NT2/D1 (cell line): ENCODE results near the gene METRN.
A peak's percentile ranks its signal among the peaks of the same experiment; 100 is the strongest.

ENCODE experiments used
- DNase-seq: peaks from one replicate; pipeline ENCODE4 v3.0.0-alpha.2; 2011; ENCODE audit warnings: low read depth, low spot score
- H3K27me3 ChIP-seq: 2 replicates; pipeline ENCODE4 v1.6.0; 2011; ENCODE audit warnings: mild to moderate bottlenecking; ENCODE audit not compliant: insufficient read length, insufficient read depth
- H3K36me3 ChIP-seq: 2 replicates; pipeline ENCODE4 v1.6.1; 2011; ENCODE audit warnings: mild to moderate bottlenecking, low read length, mixed read lengths; ENCODE audit not compliant: insufficient read depth, insufficient read length
- H3K4me1 ChIP-seq: 2 replicates; pipeline ENCODE4 v1.5.1; 2011; ENCODE audit not compliant: insufficient read depth, insufficient read length
- H3K4me3 ChIP-seq: 2 replicates; pipeline ENCODE4 v1.5.1; 2011; ENCODE audit warnings: low read depth; ENCODE audit not compliant: insufficient read length
- H3K9ac ChIP-seq: 2 replicates; pipeline ENCODE4 v1.6.0; 2011; ENCODE audit warnings: low read depth; ENCODE audit not compliant: insufficient read length
- H3K9me3 ChIP-seq: 2 replicates; pipeline ENCODE4 v1.5.1; 2011; ENCODE audit warnings: mild to moderate bottlenecking, low read length; ENCODE audit not compliant: insufficient read depth
- SUZ12 ChIP-seq: IDR thresholded peaks from 2 replicates; pipeline ENCODE4 v1.6.1; 2011; ENCODE audit not compliant: insufficient read length, insufficient read depth; ENCODE audit errors: extremely low read depth
- YY1 ChIP-seq: IDR thresholded peaks from 2 replicates; pipeline ENCODE4 v1.6.1; 2011; ENCODE audit not compliant: insufficient read length, insufficient read depth
- ZNF274 ChIP-seq: IDR thresholded peaks from 2 replicates; pipeline ENCODE4 v1.6.1; 2011; ENCODE audit warnings: mild to moderate bottlenecking, low read depth, low read length

The METRN gene

GRCh38 chr16:716200-716568, 1.3 kb downstream of the METRN start:
- TF ChIP-seq YY1 = no peak
- no peak for TF ChIP-seq SUZ12
- TF ChIP-seq ZNF274 = no peak
- no peak for DNase-seq
- Histone ChIP-seq H3K9me3 (no peaks in the 10 kb centered on the region), H3K27me3 (peaks cover 4% of the 10 kb centered on the region), H3K4me1 (peaks cover 50% of the 10 kb centered on the region), H3K9ac (peak overlapping the region; percentile 90), H3K4me3 (peak overlapping the region; percentile 76), H3K36me3 (peaks cover 2% of the 10 kb centered on the region)

DNA sequence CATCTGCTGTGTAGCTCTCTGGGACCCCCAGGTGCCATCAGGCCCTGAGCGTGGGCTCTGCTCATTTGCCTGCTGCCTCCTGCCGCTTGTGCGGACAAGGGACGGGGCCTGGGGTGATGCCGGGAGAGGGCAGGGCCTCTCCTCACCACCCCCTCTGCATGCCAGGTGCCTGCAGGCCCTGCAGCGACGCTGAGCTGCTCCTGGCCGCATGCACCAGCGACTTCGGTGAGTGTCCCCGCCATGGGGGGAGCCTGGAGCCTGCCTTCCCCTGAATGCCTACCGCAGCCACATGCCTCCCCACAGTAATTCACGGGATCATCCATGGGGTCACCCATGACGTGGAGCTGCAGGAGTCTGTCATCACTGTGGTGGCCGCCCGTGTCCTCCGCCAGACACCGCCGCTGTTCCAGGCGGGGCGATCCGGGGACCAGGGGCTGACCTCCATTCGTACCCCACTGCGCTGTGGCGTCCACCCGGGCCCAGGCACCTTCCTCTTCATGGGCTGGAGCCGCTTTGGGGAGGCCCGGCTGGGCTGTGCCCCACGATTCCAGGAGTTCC, 1.9 kb downstream of the METRN start:
- peaks cover 51% of the 10 kb centered on the region for H3K4me1 ChIP-seq
- peak overlapping the region; percentile 90 for H3K9ac ChIP-seq
- H3K4me3 ChIP-seq = no peak overlapping the region
- DNase-seq = no peak
- H3K27me3 ChIP-seq = no peaks in the 10 kb centered on the region
- H3K9me3 ChIP-seq = no peaks in the 10 kb centered on the region
- TF ChIP-seq SUZ12 = no peak
- no peak for TF ChIP-seq YY1
- no peak for TF ChIP-seq ZNF274
- H3K36me3 ChIP-seq = peaks cover 2% of the 10 kb centered on the region

DNA sequence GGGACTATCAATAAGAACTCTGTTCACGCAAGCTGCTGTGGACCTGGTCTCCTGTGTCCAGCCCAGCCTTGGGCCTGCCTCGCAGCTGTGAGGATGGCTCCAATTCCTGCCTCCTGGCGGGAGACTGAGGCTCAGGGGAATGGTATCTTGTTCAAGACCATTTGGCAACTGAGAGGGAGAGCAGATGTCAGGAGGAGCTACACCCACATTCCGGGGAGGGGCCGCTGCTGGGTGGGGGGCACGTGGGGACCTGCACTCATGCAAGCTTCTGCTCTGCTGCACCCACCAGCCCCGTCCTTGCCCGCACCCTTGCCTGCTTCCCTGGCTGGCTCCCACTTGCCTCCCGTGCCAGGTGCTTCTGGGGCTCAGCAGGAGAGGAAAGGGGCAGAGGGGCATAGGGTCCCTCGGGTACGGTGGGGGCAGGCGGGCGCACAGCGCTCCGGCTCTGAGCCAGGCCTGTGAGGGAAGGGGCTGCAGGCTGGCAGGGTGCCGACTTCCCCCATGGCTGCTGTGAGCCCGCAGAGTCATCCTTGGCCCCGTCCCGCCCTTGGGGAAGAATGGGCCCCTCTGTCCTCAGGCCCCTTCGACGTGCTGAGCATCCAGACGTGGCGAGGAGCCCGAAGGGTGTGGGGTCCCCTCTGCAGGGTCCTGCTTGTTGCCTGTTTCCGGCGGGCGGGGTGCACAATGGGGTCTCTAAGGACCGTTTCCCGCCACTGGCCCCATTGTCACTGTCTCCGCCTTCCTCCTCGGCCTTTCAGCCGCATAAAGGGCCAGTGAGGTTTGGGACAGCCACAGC, 2.7 kb downstream of the METRN start:
- no peak for DNase-seq
- Histone ChIP-seq H3K27me3 (no peaks in the 10 kb centered on the region), H3K4me1 (peaks cover 51% of the 10 kb centered on the region), H3K36me3 (peaks cover 4% of the 10 kb centered on the region), H3K4me3 (no peak overlapping the region), H3K9ac (peak overlapping the region; percentile 76), H3K9me3 (no peaks in the 10 kb centered on the region; the same call in 1 of the 2 replicates)
- TF ChIP-seq YY1 (no peak), ZNF274 (no peak), SUZ12 (no peak)

- TF ChIP-seq ZNF274 = no peak
- no peak for TF ChIP-seq YY1
- TF ChIP-seq SUZ12 = no peak
- H3K9me3 ChIP-seq = no peaks in the 10 kb centered on the region; the same call in 1 of the 2 replicates
Measured at GRCh38 chr16:718389-718788, 3.5 kb downstream of the METRN start.

DNA sequence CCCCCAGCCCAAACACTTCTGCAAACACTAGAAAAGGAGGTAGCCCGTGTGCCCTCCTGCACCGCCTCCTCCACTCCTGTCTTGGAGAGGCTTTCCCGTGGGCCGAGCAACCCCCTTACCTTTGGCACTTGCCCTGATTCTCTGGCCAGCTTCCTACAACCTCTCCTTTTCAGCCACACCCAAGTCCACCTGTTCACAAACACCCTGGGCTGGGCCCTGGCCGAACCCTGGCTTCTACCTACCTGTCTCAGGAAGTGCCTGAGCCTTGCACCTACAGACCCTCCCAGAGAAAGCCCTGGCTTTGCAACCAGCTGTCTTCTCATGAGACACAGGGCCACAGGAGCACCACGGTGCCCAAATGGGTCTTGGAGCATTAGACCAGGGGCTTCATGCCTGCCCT, 4.0 kb downstream of the METRN start:
- Histone ChIP-seq H3K36me3 (peaks cover 14% of the 10 kb centered on the region), H3K27me3 (no peaks in the 10 kb centered on the region), H3K4me1 (peaks cover 48% of the 10 kb centered on the region), H3K9me3 (no peaks in the 10 kb centered on the region; the same call in 1 of the 2 replicates), H3K9ac (peak overlapping the region; percentile 76), H3K4me3 (no peak overlapping the region)
- TF ChIP-seq SUZ12 (no peak), YY1 (no peak), ZNF274 (no peak)
- no peak for DNase-seq

More at GRCh38 chr16:718389-718788, 3.5 kb downstream of the METRN start:
- Histone ChIP-seq H3K4me1 (peaks cover 51% of the 10 kb centered on the region), H3K36me3 (peaks cover 12% of the 10 kb centered on the region), H3K9ac (peak overlapping the region; percentile 76), H3K4me3 (no peak overlapping the region), H3K27me3 (no peaks in the 10 kb centered on the region)
- no peak for DNase-seq

DNA sequence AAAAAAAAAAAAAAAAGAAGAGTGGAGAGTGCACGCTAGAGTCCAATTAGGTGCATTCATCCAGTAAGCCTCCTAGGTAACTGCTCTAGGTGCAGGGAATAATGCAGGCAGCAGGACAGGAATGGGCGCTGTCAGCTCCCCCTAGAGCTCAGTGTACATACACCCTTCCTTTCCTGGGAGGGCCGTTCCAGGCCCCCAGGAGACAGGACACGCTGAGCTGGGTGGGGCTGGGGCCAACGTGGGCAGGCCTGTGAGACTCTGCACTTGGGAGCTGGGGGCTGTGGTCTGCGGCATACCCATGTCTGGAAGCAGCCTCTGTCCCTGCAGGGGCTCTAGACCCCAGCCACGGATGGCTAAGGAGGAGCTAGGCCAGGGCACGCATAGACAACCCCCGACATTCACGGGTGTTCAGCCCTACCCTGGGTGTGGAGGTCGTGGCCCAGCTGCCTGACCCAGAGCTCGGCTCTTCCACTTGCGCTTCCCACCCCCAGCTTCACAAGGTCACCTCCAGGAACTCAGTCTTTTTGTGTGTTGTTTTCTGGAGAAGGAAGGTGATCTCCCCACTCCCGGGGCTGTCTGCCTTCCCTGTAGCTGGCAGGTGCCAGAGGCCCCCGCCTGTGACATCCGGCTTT, 5.0 kb downstream of the METRN start:
- peak overlapping the region; percentile 99 for H3K9ac ChIP-seq
- no peak for TF ChIP-seq SUZ12
- peak overlapping the region; percentile 88 for H3K4me3 ChIP-seq
- no peak for DNase-seq
- H3K36me3 ChIP-seq = peaks cover 14% of the 10 kb centered on the region
- no peaks in the 10 kb centered on the region for H3K27me3 ChIP-seq
- no peaks in the 10 kb centered on the region; the same call in 1 of the 2 replicates for H3K9me3 ChIP-seq
- H3K4me1 ChIP-seq = peaks cover 41% of the 10 kb centered on the region

- DNase-seq = peak; percentile 62
- no peaks in the 10 kb centered on the region for H3K27me3 ChIP-seq
- H3K9ac ChIP-seq = peak overlapping the region; percentile 99
- H3K36me3 ChIP-seq = peaks cover 14% of the 10 kb centered on the region
- H3K4me1 ChIP-seq = peaks cover 42% of the 10 kb centered on the region
- no peaks in the 10 kb centered on the region; the same call in 1 of the 2 replicates for H3K9me3 ChIP-seq
- peak overlapping the region; percentile 88 for H3K4me3 ChIP-seq
- TF ChIP-seq ZNF274 (no peak), YY1 (no peak), SUZ12 (no peak)
Measured at GRCh38 chr16:720447-720989, 5.6 kb downstream of the METRN start.
